Germinal center (tissue), 1 donor: Measurements from ENCODE around the gene CCNF.
"Not testable (repeated sequence)": the region's sequence is repeated elsewhere in the genome, so short reads cannot be mapped to it uniquely, and the experiment has no call there.

Experiments
- DNase-seq: peaks from one replicate; pipeline ENCODE4 v3.0.0; 2012; ENCODE audit warnings: mixed read lengths, low spot score

Gene CCNF

GRCh38 chr16:2471653-2472487 lies 42.6 kb downstream of the CCNF start:
- DNase-seq = no peak

- no peak for DNase-seq
Observed at GRCh38 chr16:2472488-2472864, 43.2 kb downstream of the CCNF start.

GRCh38 chr16:2472885-2473445 lies 43.7 kb downstream of the CCNF start:
- DNase-seq = no peak

GRCh38 chr16:2473446-2473926 lies 44.2 kb downstream of the CCNF start:
- DNase-seq = no peak

DNA sequence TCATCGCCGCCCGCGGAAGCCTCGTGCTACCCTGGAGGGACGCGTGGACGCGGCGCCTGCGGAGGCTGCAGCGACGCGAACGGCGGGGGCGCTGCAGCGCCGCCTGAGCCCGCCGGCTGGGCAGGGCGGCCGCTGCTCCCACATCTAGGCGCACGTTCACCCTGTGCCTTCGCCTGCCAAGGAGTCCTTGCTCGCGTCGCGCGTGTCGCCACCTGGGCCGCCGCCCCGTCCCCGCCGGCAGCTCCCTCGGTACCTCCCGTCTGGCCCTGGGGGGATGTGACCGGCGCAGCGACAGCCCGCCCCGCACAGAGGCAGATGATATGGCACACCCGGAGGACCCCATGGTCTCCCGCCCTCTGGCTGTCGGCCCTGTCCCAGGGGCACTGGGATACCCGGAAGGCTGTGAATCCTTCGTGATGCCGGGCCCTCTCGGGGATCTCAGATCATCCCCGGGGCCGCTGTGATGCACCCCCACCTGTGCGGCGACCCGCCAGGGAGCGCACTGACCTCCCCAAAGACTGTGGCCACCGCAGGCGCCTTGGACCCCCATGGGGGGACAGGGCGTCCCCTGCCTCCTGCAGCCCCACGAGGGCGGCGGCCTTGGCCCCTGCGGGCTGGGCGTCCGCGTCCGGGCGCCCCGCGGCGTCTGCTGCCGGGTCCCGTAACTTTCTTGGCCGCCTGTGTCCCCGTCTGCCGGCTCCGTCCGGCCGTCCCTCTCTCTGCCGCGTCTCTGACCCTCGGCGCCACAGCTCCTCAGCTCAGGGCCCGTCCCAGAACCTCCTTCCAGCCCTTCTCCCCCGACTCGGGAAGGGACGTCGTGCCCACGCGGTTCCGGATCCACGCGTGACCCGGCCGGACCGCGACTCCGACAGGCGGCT lies 45.0 kb downstream of the CCNF start:
- DNase-seq = peak; percentile 73

GRCh38 chr16:2474877-2475412 lies 45.7 kb downstream of the CCNF start, which contains the start of gene TBC1D24:
TSS of gene TBC1D24 (plus strand) at chr16:2475127. CDS start at chr16:2496149, 21,022 bp downstream.
- DNase-seq = peak; percentile 98

DNA sequence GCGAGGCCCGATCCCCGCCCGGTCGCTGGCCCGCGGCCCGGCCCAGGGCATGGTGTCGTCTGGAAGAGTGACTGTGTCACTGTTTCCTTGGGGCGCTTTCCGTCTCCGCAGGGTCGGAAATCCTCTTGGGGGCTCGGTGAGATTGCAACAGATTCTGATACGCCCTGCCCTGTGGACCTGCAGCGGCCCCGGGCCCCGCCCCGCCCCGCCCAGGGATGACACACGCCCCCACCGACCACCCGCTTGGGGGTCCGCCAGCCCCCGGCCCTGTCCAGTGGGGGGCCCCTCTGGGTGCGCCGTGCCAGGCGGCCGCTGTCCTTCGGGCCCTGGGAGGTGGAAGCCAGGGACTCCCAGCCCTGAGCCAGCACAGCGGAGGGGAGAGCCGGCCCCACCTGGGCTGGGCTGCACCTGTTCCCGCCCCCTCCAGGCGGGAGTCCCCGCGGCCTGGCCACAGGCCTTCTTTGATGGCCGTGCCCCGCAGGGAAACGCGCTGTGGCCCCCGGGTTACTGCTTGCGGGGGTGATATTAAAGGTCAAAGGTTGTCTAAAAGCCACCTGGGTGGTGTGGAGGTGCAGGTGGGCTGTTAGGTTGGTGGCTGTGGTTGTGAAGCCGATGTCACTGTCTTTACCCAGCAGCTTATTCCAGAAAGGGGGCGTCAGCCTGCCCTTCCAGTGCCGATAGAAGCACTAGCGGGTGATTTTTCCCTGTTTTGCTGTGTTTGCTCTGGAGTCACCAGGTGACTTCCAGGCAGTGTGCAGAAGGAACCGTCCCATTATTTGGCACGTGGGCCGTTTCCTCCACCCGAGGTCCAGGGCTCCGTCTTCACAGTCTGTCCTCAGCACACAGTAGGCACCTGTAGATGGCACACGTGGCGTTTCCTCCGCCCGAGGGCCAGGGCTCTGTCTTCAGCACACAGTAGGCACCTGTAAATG lies 46.4 kb downstream of the CCNF start:
- no peak for DNase-seq

DNA sequence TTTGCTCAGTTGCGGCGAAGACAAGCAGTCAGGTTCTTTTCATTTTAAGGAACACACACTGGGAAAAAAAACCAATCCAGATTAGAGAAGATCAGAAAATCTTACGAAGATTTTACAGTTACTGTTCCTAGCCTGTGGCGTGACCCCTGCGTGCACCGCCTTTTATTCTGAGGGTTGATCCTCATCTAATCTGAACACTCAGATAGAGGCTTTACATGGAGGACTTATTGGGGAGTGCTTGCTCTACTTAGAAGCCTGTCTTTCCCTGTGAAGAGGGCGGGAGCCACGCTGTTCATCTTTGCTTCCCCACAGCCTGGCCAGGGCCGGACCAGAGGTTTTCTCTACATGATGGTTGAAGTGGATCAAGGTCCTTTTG lies 47.1 kb downstream of the CCNF start:
- no peak for DNase-seq

- DNase-seq = no peak
Observed at GRCh38 chr16:2476741-2477140, 47.5 kb downstream of the CCNF start.

GRCh38 chr16:2477327-2477726 lies 48.1 kb downstream of the CCNF start:
- no peak for DNase-seq

- DNase-seq = no peak
Observed at GRCh38 chr16:2478279-2478678, 49.0 kb downstream of the CCNF start.

DNA sequence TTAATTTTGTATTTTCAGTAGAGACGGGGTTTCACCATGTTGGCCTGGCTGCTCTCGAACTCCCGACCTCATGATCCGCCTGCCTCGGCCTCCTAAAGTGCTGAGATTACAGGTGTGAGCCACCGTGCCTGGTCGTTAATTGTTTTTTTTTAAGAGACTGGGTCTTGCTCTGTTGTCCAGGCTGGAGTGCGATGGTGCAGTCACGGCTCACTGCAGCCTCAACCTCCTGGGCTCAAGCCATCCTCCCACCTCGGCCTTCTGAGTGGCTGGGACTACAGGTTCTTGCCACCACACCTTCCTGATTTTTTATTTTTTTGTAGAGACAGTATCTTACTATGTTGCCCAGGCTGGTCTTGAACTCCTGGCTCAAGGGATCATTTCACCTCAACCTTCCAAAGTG lies 50.7 kb downstream of the CCNF start:
- DNase-seq = not testable (repeated sequence)

DNA sequence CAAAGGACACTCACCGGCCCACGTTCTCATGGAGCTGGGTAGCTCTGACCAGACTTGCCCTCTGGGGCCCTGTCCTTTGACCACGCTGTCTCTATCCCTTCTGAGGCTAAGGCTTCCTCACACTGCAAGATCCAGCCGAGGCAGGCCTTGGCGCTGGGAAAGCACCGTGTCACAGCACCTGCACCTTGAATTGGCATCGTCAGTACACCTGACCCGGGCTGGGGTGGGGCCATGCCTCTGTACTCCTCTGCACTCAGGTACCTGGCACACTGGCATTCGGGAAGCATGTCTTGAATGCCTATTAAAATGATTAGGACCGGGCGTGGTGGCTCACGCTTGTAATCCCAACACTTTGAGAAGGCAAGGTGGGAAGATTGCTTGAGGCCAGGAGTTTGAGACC lies 51.7 kb downstream of the CCNF start:
- no peak for DNase-seq

GRCh38 chr16:2481676-2482075 lies 52.4 kb downstream of the CCNF start:
- no peak for DNase-seq

DNA sequence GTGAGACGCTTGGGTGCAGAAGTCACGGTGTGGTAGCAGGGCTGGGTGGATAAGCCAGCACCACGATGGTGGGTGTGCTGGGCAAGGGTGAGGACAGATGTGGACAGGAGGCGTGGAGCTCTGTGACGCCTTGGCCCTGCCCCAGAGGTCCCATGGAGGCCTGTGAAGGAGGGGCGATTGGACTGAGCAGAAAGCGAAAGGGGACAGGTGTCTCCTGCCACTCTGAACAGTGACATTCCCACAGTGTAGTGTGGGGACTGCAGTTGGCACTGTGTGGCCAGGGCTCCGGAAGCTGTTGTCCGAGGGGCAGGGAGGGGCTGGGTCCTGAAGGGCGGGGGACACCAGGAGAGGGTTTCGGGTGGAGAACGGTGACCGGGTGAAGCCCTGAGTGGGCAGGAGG lies 53.0 kb downstream of the CCNF start:
- DNase-seq = no peak

- DNase-seq = no peak
Observed at GRCh38 chr16:2482708-2483534, 53.7 kb downstream of the CCNF start.

- no peak for DNase-seq
Observed at GRCh38 chr16:2483939-2484897, 55.0 kb downstream of the CCNF start.

DNA sequence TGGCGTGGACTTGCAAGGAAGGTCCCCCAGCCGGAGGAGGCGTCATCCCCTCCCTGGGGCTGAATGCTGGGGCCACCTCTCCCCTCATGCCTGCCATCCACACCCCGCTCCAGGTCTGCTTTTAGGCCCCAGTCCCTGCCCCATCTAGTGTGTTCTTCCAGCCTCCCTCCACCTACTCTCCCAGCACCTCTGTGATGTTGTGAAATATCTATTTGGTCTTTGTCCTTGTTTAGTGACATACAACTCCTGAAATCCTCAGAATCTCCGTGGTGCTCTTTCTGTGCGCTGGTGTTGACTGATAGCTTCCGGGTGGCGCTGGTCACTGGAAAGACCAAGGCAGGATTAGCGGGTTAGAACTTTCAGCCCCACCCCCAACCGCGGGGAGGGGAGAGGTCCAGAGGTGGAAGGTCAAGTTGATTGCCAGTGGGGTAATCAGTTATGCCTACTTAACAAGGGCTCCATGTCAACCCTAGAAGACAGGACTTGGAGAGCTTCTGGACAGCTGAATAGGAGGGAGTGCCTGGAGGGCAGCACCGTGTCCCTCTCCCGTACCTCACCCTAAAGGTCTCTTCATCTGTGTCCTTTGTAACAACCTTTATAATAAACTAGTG lies 55.8 kb downstream of the CCNF start:
- DNase-seq = no peak
